Endothelial cell (in vitro differentiated cells): Measurements from ENCODE around the gene SLBP. TPM values are rescaled to one million over a fixed set of nuclear protein-coding genes. Genes with fewer than 3 reads are reported as not detected.

Experiments used
- DNase-seq: peaks from one replicate; pipeline ENCODE4 v3.0.0; 2021; ENCODE audit warnings: low spot score
- H3K27ac Mint-ChIP-seq: one replicate; pipeline ENCODE4 v1.8.0; 2021; ENCODE audit warnings: mixed read lengths, inconsistent platforms; ENCODE audit not compliant: unreplicated experiment
- H3K27me3 Mint-ChIP-seq: one replicate; pipeline ENCODE4 v1.8.0; 2021; ENCODE audit warnings: mild to moderate bottlenecking, moderate library complexity, mixed read lengths, inconsistent platforms; ENCODE audit not compliant: unreplicated experiment
- H3K36me3 Mint-ChIP-seq: one replicate; pipeline ENCODE4 v1.8.0; 2021; ENCODE audit warnings: mild to moderate bottlenecking, low read depth, mixed read lengths, inconsistent platforms; ENCODE audit not compliant: unreplicated experiment
- H3K4me1 Mint-ChIP-seq: one replicate; pipeline ENCODE4 v1.8.0; 2021; ENCODE audit warnings: mild to moderate bottlenecking, mixed read lengths, inconsistent platforms; ENCODE audit not compliant: unreplicated experiment
- H3K4me3 Mint-ChIP-seq: one replicate; pipeline ENCODE4 v1.8.0; 2021; ENCODE audit warnings: mild to moderate bottlenecking, mixed read lengths, inconsistent platforms; ENCODE audit not compliant: unreplicated experiment
- H3K9me3 Mint-ChIP-seq: one replicate; pipeline ENCODE4 v1.8.0; 2021; ENCODE audit warnings: mixed read lengths, inconsistent platforms; ENCODE audit not compliant: unreplicated experiment
- CTCF ChIP-seq: fragments of 200-600 bp; sonication (generic); IDR thresholded peaks from one replicate; pipeline ENCODE4 v1.5.0; 2021; ENCODE audit warnings: antibody characterized with exemption; ENCODE audit not compliant: unreplicated experiment
- total RNA-seq: library from RNA; stranded (reverse); fragmentation: NEBNext Ultra II Directional; extraction: Animal tissue kit (Norgen Biotek cat#: 25700); gene quantifications from one replicate; pipeline ENCODE4 v1.2.1, GENCODE V29; 2021; ENCODE audit not compliant: unreplicated experiment

The SLBP gene
- total RNA-seq, 1 donor from 2014 or later: 33.2 TPM

DNA sequence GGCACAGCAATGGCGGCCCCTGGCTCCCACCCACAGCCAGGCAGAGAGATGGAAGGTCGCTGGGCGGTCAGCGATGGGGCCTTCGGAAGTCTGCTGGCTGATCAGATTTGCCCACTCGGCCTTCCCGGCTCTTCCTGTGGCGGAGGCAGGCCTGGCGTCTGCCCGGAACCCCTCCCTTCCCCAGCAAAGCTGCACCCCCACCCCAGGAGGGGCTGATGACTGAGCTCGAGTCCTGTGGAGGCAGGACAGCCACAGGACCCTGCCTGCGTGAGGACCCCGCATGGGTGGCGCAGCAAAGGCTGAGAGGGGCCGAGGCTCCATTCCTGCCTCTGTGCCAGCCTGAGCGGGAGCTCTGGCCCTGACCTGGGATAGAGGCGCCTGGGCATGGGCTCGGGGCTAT lies 44.0 kb upstream of the SLBP start:
- no peaks in the 10 kb centered on the region for H3K4me1 Mint-ChIP-seq
- no peak overlapping the region for H3K4me3 Mint-ChIP-seq
- TF ChIP-seq CTCF: no peak
- H3K9me3 Mint-ChIP-seq: no peaks in the 10 kb centered on the region
- H3K27ac Mint-ChIP-seq: no peak overlapping the region
- no peak for DNase-seq
- peaks cover 8% of the 10 kb centered on the region for H3K27me3 Mint-ChIP-seq
- no peaks in the 10 kb centered on the region for H3K36me3 Mint-ChIP-seq

GRCh38 chr4:1755297-1755696 lies 43.2 kb upstream of the SLBP start:
- Mint-ChIP-seq H3K4me1 (no peaks in the 10 kb centered on the region), H3K4me3 (no peak overlapping the region), H3K36me3 (no peaks in the 10 kb centered on the region), H3K27me3 (peaks cover 8% of the 10 kb centered on the region), H3K27ac (no peak overlapping the region), H3K9me3 (no peaks in the 10 kb centered on the region)
- no peak for DNase-seq
- no peak for TF ChIP-seq CTCF

- no peak for TF ChIP-seq CTCF
- no peaks in the 10 kb centered on the region for H3K4me1 Mint-ChIP-seq
- H3K27ac Mint-ChIP-seq: no peak overlapping the region
- H3K27me3 Mint-ChIP-seq: peaks cover 5% of the 10 kb centered on the region
- H3K36me3 Mint-ChIP-seq: no peaks in the 10 kb centered on the region
- DNase-seq: no peak
- no peak overlapping the region for H3K4me3 Mint-ChIP-seq
- no peaks in the 10 kb centered on the region for H3K9me3 Mint-ChIP-seq
Observed at GRCh38 chr4:1754336-1754735, 42.2 kb upstream of the SLBP start.

DNA sequence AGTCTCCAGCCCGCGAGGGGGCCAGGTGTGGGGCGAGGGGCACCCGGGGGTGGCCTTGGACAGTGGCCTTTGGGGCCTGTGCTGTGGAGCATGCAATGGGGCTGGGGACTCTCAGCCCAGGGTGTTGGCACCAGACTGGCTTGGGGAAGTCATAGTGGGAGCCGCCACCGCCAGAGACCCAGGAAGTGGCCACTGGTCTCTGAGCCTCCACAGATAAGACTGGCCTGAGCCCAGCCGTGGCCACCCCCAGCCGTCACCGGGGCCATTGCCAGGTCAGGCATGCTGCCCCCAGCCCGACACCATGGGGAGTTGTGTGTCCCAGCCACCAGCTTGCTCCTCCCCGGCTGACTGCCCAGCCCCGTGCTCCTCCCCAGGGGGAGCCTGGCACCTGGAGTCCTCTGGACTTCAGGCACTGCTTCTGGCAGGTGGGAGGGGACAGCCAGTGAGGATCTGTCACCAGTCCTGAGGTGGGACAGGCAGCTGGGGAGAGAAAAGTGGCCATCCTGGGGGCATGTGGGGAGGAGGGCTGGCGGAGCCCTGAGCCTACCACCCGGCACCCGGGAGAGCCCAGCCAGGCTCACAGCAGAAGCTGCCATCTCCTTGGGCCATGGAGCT lies 41.7 kb upstream of the SLBP start:
- H3K36me3 Mint-ChIP-seq: no peaks in the 10 kb centered on the region
- H3K27me3 Mint-ChIP-seq: peaks cover 4% of the 10 kb centered on the region
- no peak overlapping the region for H3K27ac Mint-ChIP-seq
- no peaks in the 10 kb centered on the region for H3K4me1 Mint-ChIP-seq
- H3K9me3 Mint-ChIP-seq: no peaks in the 10 kb centered on the region
- DNase-seq: no peak
- TF ChIP-seq CTCF: no peak
- H3K4me3 Mint-ChIP-seq: no peak overlapping the region

DNA sequence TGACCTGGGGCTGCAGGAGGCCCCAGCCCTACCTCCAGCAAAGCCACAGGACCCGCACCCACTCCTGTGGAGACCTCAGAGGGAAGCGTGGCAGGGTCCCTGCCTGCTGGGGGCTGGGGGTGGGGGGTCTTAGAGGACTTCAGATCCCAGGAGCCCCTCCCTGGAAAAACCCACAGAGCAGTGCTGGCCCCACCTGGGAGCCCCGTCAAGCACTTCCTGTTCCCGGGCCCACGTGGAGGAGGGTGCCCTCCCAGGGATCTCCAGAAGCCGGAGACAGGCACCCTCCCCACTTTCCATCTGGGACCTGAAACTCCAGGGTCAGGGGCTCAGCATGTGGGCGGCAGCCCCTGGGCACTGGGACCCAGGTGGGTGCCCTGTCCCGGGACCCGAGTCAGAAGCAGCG lies 41.2 kb upstream of the SLBP start:
- DNase-seq: no peak
- Mint-ChIP-seq H3K27me3 (peaks cover 4% of the 10 kb centered on the region), H3K27ac (no peak overlapping the region), H3K4me1 (no peaks in the 10 kb centered on the region), H3K36me3 (no peaks in the 10 kb centered on the region), H3K4me3 (no peak overlapping the region), H3K9me3 (no peaks in the 10 kb centered on the region)
- TF ChIP-seq CTCF: no peak
